Prostate gland (tissue), 2 donors: Measurements from ENCODE around the gene MUC5AC.

Experiments used
- CTCF ChIP-seq, 4 experiments: fragments of 200-600 bp in 2 of 4; fragments of 450-650 bp in 2 of 4; sonication (generic) in 2 of 4; IDR thresholded peaks; 1 replicate in 3 of 4; 2 replicates in 1 of 4; pipeline ENCODE4 v1.5.1; 2016 to 2019; ENCODE audit warnings: antibody characterized with exemption in 4 of 4, mild to moderate bottlenecking in 2 of 4, moderate library complexity in 2 of 4
- POLR2A ChIP-seq: fragments of 450-650 bp; IDR thresholded peaks from one replicate; pipeline ENCODE4 v1.6.1; 2016; ENCODE audit warnings: antibody characterized with exemption, mild to moderate bottlenecking

- TF ChIP-seq CTCF (IDR thresholded peaks at IDR 0.05) (no peak), POLR2A (no peak)
Observed at GRCh38 chr11:1239596-1240205, 81.9 kb downstream of the MUC5AC start.
